ENCODE data around the gene SORCS2. TPM values are rescaled to one million over a fixed set of nuclear protein-coding genes. Genes with fewer than 3 reads are reported as not detected.

The SORCS2 gene
- total RNA-seq, 1 experiment from 2014 or later: not detected

GRCh38 chr4:7309636-7310390 is 117.5 kb downstream of the SORCS2 start:
- TF ChIP-seq CTCF (IDR thresholded peaks at IDR 0.05; ENCODE audit: unreplicated experiment): no peak
- Mint-ChIP-seq H3K36me3 (ENCODE audit: insufficient read depth, unreplicated experiment) (no peaks in the 10 kb centered on the region), H3K27me3 (ENCODE audit: unreplicated experiment) (peaks cover 97% of the 10 kb centered on the region), H3K9me3 (ENCODE audit: low read depth, unreplicated experiment) (no peaks in the 10 kb centered on the region), H3K4me3 (ENCODE audit: low read depth, unreplicated experiment) (no peak overlapping the region), H3K27ac (ENCODE audit: unreplicated experiment) (no peak overlapping the region), H3K4me1 (ENCODE audit: low read depth, unreplicated experiment) (no peaks in the 10 kb centered on the region)
- BruUV-seq (replicated peaks): no TSS peak
- CTCF ChIA-PET: no interaction called here
- DNase-seq: no peak
- intact Hi-C loops (cut with micrococcal nuclease; ENCODE audit: unreplicated experiment): no loop called here

- Mint-ChIP-seq H3K27ac (ENCODE audit: unreplicated experiment) (no peak overlapping the region), H3K4me1 (ENCODE audit: low read depth, unreplicated experiment) (no peaks in the 10 kb centered on the region), H3K36me3 (ENCODE audit: insufficient read depth, unreplicated experiment) (no peaks in the 10 kb centered on the region), H3K9me3 (ENCODE audit: low read depth, unreplicated experiment) (no peaks in the 10 kb centered on the region), H3K27me3 (ENCODE audit: unreplicated experiment) (peaks cover 98% of the 10 kb centered on the region), H3K4me3 (ENCODE audit: low read depth, unreplicated experiment) (no peak overlapping the region)
- CTCF ChIA-PET: interaction anchor here (0.5 kb wide), 1 partner anchor 31 kb away, joined by 3 read pairs; no protein-coding TSS in a partner anchor
- intact Hi-C loops (cut with micrococcal nuclease; ENCODE audit: unreplicated experiment): no loop called here
- TF ChIP-seq CTCF (IDR thresholded peaks at IDR 0.05; ENCODE audit: unreplicated experiment): no peak
- DNase-seq: no peak
- BruUV-seq (replicated peaks): no TSS peak
These were observed 118.1 kb downstream of the SORCS2 start for GRCh38 chr4:7310451-7310850.

GRCh38 chr4:7311205-7311604 is 118.9 kb downstream of the SORCS2 start:
- Mint-ChIP-seq H3K9me3 (ENCODE audit: low read depth, unreplicated experiment) (peaks cover 3% of the 10 kb centered on the region), H3K4me1 (ENCODE audit: low read depth, unreplicated experiment) (no peaks in the 10 kb centered on the region), H3K4me3 (ENCODE audit: low read depth, unreplicated experiment) (no peak overlapping the region), H3K27me3 (ENCODE audit: unreplicated experiment) (peaks cover 98% of the 10 kb centered on the region), H3K36me3 (ENCODE audit: insufficient read depth, unreplicated experiment) (no peaks in the 10 kb centered on the region), H3K27ac (ENCODE audit: unreplicated experiment) (no peak overlapping the region)
- intact Hi-C loops (cut with micrococcal nuclease; ENCODE audit: unreplicated experiment): no loop called here
- no TSS peak for BruUV-seq (replicated peaks)
- CTCF ChIA-PET: interaction anchor here (0.5 kb wide), 1 partner anchor 31 kb away, joined by 3 read pairs; no protein-coding TSS in a partner anchor
- TF ChIP-seq CTCF (IDR thresholded peaks at IDR 0.05; ENCODE audit: unreplicated experiment): no peak
- DNase-seq: no peak

GRCh38 chr4:7312691-7313090 is 120.4 kb downstream of the SORCS2 start:
- H3K4me1 Mint-ChIP-seq (ENCODE audit: low read depth, unreplicated experiment): no peaks in the 10 kb centered on the region
- no peaks in the 10 kb centered on the region for H3K36me3 Mint-ChIP-seq (ENCODE audit: insufficient read depth, unreplicated experiment)
- no peak overlapping the region for H3K4me3 Mint-ChIP-seq (ENCODE audit: low read depth, unreplicated experiment)
- CTCF ChIA-PET: interaction anchor here (1.8 kb wide), 1 partner anchor 23 kb away, joined by 4 read pairs; no protein-coding TSS in a partner anchor
- H3K27ac Mint-ChIP-seq (ENCODE audit: unreplicated experiment): no peak overlapping the region
- no peak for DNase-seq
- H3K27me3 Mint-ChIP-seq (ENCODE audit: unreplicated experiment): peaks cover 92% of the 10 kb centered on the region
- peaks cover 3% of the 10 kb centered on the region for H3K9me3 Mint-ChIP-seq (ENCODE audit: low read depth, unreplicated experiment)
- no TSS peak for BruUV-seq (replicated peaks)
- intact Hi-C loops (cut with micrococcal nuclease; ENCODE audit: unreplicated experiment): no loop called here
- TF ChIP-seq CTCF (IDR thresholded peaks at IDR 0.05; ENCODE audit: unreplicated experiment): no peak
